LNCAP (cell line): ENCODE data around the gene GABRG3.
A peak's percentile ranks its signal among the peaks of the same experiment; 100 is the strongest.

Experiments
- CTCF ChIP-seq: fragments of 450-650 bp; IDR thresholded peaks from 2 replicates; pipeline ENCODE4 v1.5.1; 2017; ENCODE audit warnings: mild to moderate bottlenecking

GABRG3 gene

GRCh38 chr15:27054426-27054825, 83.4 kb downstream of the GABRG3 start:
- no peak for TF ChIP-seq CTCF

- TF ChIP-seq CTCF = no peak
Observed at GRCh38 chr15:27057904-27058645, 87.1 kb downstream of the GABRG3 start.

GRCh38 chr15:27058939-27059338, 88.0 kb downstream of the GABRG3 start:
- TF ChIP-seq CTCF = no peak

- TF ChIP-seq CTCF = peak; percentile 74
Observed at GRCh38 chr15:27059610-27060202, 88.7 kb downstream of the GABRG3 start.

GRCh38 chr15:27061739-27062138, 90.8 kb downstream of the GABRG3 start:
- TF ChIP-seq CTCF = no peak

- TF ChIP-seq CTCF = no peak
Observed at GRCh38 chr15:27062951-27063350, 92.0 kb downstream of the GABRG3 start.

- no peak for TF ChIP-seq CTCF
Observed at GRCh38 chr15:27064080-27064479, 93.1 kb downstream of the GABRG3 start.
